Measurements from ENCODE around the gene ANGEL1.

- TF ChIP-seq EZH2 (IDR thresholded peaks at IDR 0.05; ENCODE audit: low read length, missing control alignments) (no peak), CTCF (conservative IDR thresholded peaks at IDR 0.05 in 1 of 2, IDR thresholded peaks at IDR 0.05 in 1 of 2; ENCODE audit: low read depth in 1 of 2, low read length in 2 of 2) (no peak)
Observed at GRCh38 chr14:76742966-76743365, 69.7 kb downstream of the ANGEL1 start.
